Measurements from ENCODE around the gene ATG4A.

ATG4A gene

GRCh38 chrX:108169768-108170167 is 78.2 kb downstream of the ATG4A start:
- H3K79me2 ChIP-seq (ENCODE audit: insufficient read depth, low read length), result no peaks in the 10 kb centered on the region
- no peaks in the 10 kb centered on the region for H3K4me1 ChIP-seq (ENCODE audit: insufficient read depth, low read length)
- no peak overlapping the region for H3K4me2 ChIP-seq (ENCODE audit: insufficient read depth, low read length)
- DNase-seq (no peak), ATAC-seq (ENCODE audit: insufficient read depth, low read depth) (no peak)
- no peak overlapping the region for H3K27ac ChIP-seq (ENCODE audit: low read length)
- H3K9me3 ChIP-seq (ENCODE audit: insufficient read depth, low read length, severe bottlenecking), result no peaks in the 10 kb centered on the region
- no peak for TF ChIP-seq EZH2 (IDR thresholded peaks at IDR 0.05; ENCODE audit: borderline replicate concordance, low read depth, low read length, severe bottlenecking)
- TF ChIP-seq, protein P1, sequence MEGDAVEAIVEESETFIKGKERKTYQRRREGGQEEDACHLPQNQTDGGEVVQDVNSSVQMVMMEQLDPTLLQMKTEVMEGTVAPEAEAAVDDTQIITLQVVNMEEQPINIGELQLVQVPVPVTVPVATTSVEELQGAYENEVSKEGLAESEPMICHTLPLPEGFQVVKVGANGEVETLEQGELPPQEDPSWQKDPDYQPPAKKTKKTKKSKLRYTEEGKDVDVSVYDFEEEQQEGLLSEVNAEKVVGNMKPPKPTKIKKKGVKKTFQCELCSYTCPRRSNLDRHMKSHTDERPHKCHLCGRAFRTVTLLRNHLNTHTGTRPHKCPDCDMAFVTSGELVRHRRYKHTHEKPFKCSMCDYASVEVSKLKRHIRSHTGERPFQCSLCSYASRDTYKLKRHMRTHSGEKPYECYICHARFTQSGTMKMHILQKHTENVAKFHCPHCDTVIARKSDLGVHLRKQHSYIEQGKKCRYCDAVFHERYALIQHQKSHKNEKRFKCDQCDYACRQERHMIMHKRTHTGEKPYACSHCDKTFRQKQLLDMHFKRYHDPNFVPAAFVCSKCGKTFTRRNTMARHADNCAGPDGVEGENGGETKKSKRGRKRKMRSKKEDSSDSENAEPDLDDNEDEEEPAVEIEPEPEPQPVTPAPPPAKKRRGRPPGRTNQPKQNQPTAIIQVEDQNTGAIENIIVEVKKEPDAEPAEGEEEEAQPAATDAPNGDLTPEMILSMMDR (IDR thresholded peaks at IDR 0.05; ENCODE audit: borderline replicate concordance, extremely low read depth, low read length, poor library complexity, severe bottlenecking), result no peak
- no peak overlapping the region for H2AFZ ChIP-seq (ENCODE audit: low read depth, low read length)
- H3K36me3 ChIP-seq (ENCODE audit: insufficient read depth, low read length), result no peaks in the 10 kb centered on the region
- no peaks in the 10 kb centered on the region for H4K20me1 ChIP-seq (ENCODE audit: insufficient read depth, low read length)
- H3K4me3 ChIP-seq (ENCODE audit: low read depth in 1 of 2, low read length in 2 of 2), result no peak overlapping the region
- no peaks in the 10 kb centered on the region for H3K27me3 ChIP-seq (ENCODE audit: insufficient read depth, low read length, poor library complexity)
- no peak overlapping the region for H3K9ac ChIP-seq (ENCODE audit: low read depth, low read length)

GRCh38 chrX:108171671-108172070 is 80.1 kb downstream of the ATG4A start:
- Histone ChIP-seq H3K4me2 (ENCODE audit: insufficient read depth, low read length) (no peak overlapping the region), H3K9ac (ENCODE audit: low read depth, low read length) (no peak overlapping the region), H3K79me2 (ENCODE audit: insufficient read depth, low read length) (no peaks in the 10 kb centered on the region), H3K4me1 (ENCODE audit: insufficient read depth, low read length) (no peaks in the 10 kb centered on the region), H3K27me3 (ENCODE audit: insufficient read depth, low read length, poor library complexity) (no peaks in the 10 kb centered on the region), H3K27ac (ENCODE audit: low read length) (no peak overlapping the region), H2AFZ (ENCODE audit: low read depth, low read length) (no peak overlapping the region), H4K20me1 (ENCODE audit: insufficient read depth, low read length) (no peaks in the 10 kb centered on the region), H3K36me3 (ENCODE audit: insufficient read depth, low read length) (no peaks in the 10 kb centered on the region), H3K4me3 (ENCODE audit: low read depth in 1 of 2, low read length in 2 of 2) (no peak overlapping the region), H3K9me3 (ENCODE audit: insufficient read depth, low read length, severe bottlenecking) (no peaks in the 10 kb centered on the region)
- no peak for DNase-seq
- ATAC-seq (ENCODE audit: insufficient read depth, low read depth), result no peak
- TF ChIP-seq, protein P1 (IDR thresholded peaks at IDR 0.05; ENCODE audit: borderline replicate concordance, extremely low read depth, low read length, poor library complexity, severe bottlenecking), result no peak
- no peak for TF ChIP-seq EZH2 (IDR thresholded peaks at IDR 0.05; ENCODE audit: borderline replicate concordance, low read depth, low read length, severe bottlenecking)

- H4K20me1 ChIP-seq (ENCODE audit: insufficient read depth, low read length), result no peaks in the 10 kb centered on the region
- H3K9me3 ChIP-seq (ENCODE audit: insufficient read depth, low read length, severe bottlenecking), result no peaks in the 10 kb centered on the region
- ATAC-seq (ENCODE audit: insufficient read depth, low read depth) (no peak), DNase-seq (no peak)
- H3K27ac ChIP-seq (ENCODE audit: low read length), result no peak overlapping the region
- H3K36me3 ChIP-seq (ENCODE audit: insufficient read depth, low read length), result no peaks in the 10 kb centered on the region
- TF ChIP-seq, protein P1 (IDR thresholded peaks at IDR 0.05; ENCODE audit: borderline replicate concordance, extremely low read depth, low read length, poor library complexity, severe bottlenecking), result no peak
- TF ChIP-seq EZH2 (IDR thresholded peaks at IDR 0.05; ENCODE audit: borderline replicate concordance, low read depth, low read length, severe bottlenecking), result no peak
- no peaks in the 10 kb centered on the region for H3K27me3 ChIP-seq (ENCODE audit: insufficient read depth, low read length, poor library complexity)
- no peaks in the 10 kb centered on the region for H3K79me2 ChIP-seq (ENCODE audit: insufficient read depth, low read length)
- no peak overlapping the region for H2AFZ ChIP-seq (ENCODE audit: low read depth, low read length)
- no peak overlapping the region for H3K4me3 ChIP-seq (ENCODE audit: low read depth in 1 of 2, low read length in 2 of 2)
- no peaks in the 10 kb centered on the region for H3K4me1 ChIP-seq (ENCODE audit: insufficient read depth, low read length)
- no peak overlapping the region for H3K4me2 ChIP-seq (ENCODE audit: insufficient read depth, low read length)
- no peak overlapping the region for H3K9ac ChIP-seq (ENCODE audit: low read depth, low read length)
These were observed 82.3 kb downstream of the ATG4A start for GRCh38 chrX:108173874-108174273.
